ENCODE results near the gene TOM1.
A peak's percentile ranks its signal among the peaks of the same experiment; 100 is the strongest.
"Not testable (repeated sequence)": the region's sequence is repeated elsewhere in the genome, so short reads cannot be mapped to it uniquely, and the experiment has no call there.

TOM1 gene

DNA sequence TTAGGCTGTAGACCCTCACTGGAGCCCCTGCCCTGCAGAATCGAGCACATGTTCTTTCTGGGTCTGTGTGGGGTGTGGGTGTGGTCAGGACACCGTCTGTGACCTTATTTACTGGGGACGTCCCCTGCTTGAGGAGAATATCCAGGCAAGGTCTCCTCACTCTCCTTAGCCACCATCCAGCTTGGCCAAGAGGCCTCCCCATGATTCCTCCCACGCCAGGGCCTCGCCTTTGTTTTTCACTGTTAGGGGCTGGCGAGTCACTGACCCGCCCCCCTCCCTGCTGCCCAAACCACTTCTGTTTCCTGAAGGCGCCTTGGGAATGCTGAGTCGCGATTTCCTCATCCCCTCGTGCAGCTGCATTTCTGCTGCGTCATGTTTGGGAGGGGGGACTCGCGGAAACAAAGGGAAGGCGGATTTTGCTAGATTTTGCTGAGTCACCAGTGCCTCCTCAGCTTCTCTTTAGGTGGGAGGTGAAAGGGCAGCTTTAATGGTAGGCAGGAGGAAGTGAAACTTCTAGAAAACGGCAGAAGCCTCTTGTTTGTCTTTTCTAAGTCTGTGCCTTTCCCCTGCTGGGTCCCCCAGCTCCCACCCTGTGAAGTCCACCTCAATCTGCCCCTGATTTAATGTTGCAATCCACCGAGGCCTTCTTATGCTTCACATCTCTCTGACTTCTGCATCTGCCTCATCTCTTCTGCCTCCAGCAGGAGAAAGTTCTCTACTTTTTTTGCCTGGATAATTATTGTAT, 77.2 kb downstream of the TOM1 start:
- peak; percentile 81 for DNase-seq

GRCh38 chr22:35377735-35378134, 78.0 kb downstream of the TOM1 start:
- DNase-seq: no peak

GRCh38 chr22:35378621-35379020, 78.9 kb downstream of the TOM1 start:
- DNase-seq: no peak

GRCh38 chr22:35379146-35379993, 79.7 kb downstream of the TOM1 start:
- no peak for DNase-seq

DNA sequence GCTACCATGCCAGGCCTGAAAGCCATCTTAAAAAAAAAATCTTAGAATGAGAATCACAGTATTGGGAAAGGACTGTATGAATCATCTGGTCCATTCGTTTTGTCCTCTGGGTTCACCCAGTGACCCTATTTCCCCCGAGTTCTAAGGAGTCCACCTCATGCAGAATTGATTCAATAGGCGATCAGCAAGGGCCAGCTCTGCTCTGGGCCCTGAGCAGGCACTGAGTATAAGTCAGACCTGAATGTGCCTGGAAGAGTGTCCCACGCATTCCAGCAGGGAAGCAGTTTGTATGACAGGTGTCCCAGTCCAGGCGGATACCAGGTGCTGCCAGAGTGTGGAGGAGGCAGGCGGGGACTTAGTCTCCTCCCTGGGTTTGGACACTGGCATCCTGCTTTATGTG, 80.3 kb downstream of the TOM1 start:
- DNase-seq: no peak

DNA sequence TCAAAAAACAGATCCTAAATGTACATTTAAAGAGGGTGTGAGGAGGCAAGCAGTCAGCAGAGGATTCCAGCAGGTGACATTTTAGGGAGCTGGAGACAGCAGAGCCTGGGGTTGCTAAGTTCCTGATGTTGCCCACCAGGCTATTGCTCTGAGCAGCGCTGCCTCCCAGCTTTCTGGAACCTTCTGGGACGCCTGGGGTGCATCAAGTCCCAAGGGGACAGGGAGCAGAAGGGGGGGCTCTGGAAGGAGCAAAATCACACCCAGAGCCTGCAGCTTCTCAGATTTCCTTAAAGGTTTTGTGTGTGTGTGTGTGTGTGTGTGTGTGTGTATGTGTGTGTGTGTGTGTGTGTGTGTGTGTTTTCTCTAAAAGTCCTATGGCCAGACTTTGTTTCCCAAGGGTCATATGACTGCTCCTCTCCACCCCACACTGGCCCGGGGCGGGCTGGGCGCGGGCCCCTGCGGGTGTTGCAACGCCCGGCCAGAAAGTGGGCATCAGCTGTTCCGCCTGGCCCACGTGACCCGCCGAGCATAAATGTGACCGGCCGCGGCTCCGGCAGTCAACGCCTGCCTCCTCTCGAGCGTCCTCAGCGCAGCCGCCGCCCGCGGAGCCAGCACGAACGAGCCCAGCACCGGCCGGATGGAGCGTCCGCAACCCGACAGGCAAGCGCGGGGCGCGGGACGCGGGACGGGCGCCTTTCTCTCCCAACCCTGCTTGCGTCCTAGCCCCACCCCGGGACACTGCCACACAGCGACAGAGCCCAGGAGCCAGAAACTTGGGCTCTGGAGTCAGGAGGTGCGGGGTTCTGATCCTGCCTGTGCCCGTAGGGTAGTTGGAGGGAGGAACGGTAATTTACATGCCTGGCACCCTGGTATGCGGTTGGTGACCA, 81.1 kb downstream of the TOM1 start, which contains the start of gene HMOX1:
Gene HMOX1, plus strand, starts transcription at position 560 of the 887 bp plus-strand sequence. Its CDS starts 78 bp downstream, at position 638.
- DNase-seq: peak; percentile 83

DNA sequence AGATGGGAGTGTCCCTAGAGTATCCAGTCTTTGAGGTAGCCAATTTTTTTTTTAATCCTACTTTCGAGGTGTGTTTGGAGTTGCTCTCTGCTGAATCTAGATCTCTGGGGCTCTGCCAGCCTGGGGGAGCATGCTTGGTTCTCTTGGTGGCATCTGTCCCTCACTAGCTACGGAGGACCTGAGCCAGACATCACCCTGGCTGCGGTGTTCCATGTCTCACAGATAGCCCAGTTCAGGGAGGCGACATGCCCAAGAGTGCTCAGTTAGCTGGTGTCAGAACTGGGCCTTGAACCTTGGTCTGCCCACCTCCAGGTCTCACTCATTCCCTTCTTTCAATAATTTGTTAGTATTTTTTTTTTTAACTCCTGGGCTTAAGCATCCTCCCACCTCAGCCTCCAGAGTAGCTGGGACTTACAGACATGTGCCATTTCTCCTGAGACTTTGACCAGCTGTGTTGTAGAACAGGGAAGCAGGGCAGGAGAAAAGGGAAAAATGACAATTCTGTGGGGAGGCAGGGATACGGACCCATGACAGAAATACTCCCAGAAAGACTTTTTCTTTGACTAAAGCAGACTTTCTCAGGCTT, 81.8 kb downstream of the TOM1 start:
- DNase-seq: no peak

- DNase-seq: no peak
Measured at GRCh38 chr22:35383679-35384071, 84.0 kb downstream of the TOM1 start.

DNA sequence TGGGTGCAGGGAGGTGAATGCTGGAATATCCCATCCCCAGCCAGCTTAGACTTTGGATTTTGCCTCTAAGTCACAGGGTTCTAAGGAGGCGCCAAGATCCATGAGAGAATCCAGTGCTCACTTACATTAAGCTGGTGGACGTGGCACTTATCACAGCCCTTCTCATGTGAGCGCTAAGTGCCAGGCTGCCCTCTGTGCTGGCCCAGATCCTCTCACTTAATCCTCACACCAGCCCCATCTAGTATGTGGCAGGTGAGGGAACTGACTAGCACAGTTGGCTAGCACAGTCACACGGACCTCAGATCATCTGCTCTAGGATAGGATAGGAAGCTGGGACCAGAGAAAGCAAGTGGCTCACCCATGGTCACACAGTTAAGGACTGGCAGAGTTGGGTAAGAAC, 84.8 kb downstream of the TOM1 start:
- DNase-seq: no peak

DNA sequence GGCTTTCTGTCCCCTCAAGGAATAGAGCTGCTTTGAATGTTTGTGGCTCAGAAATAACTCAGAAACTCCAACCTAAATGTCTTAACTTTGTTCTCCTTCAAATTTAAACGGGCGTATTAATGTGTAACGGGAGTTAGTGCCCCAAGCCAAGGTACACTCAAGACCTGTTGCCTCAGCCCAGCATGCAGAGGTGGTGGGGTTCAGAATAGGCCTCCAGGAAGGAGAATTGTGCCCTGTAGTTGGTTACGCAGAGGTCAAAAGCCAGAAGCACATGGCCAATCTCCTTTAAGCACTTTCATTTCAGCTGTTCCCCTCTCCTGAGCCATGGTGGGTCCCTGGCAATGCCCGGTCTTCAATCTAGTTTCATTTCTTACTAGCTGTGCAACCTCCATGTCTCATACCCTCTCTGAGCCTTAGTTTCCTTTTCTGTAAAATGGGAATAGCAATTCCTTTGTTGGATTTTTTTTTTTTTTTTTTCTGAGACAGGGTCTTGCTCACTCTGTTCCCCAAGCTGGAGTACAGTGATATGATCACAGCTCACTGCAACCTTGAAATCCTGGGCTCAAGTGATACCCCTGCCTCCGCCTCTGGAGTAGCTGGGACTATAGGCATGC, 85.4 kb downstream of the TOM1 start:
- no peak for DNase-seq

DNA sequence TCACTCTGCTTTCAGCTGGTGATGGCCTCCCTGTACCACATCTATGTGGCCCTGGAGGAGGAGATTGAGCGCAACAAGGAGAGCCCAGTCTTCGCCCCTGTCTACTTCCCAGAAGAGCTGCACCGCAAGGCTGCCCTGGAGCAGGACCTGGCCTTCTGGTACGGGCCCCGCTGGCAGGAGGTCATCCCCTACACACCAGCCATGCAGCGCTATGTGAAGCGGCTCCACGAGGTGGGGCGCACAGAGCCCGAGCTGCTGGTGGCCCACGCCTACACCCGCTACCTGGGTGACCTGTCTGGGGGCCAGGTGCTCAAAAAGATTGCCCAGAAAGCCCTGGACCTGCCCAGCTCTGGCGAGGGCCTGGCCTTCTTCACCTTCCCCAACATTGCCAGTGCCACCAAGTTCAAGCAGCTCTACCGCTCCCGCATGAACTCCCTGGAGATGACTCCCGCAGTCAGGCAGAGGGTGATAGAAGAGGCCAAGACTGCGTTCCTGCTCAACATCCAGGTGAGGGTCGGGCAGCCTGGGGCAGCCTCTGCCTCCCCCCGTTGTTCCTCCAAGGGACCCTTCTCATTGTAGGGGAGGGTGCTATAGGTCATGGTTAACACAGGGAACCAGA, 87.1 kb downstream of the TOM1 start:
- DNase-seq: no peak

GRCh38 chr22:35390933-35391332, 91.2 kb downstream of the TOM1 start:
- DNase-seq: no peak

GRCh38 chr22:35392357-35392756, 92.7 kb downstream of the TOM1 start:
- no peak for DNase-seq

DNA sequence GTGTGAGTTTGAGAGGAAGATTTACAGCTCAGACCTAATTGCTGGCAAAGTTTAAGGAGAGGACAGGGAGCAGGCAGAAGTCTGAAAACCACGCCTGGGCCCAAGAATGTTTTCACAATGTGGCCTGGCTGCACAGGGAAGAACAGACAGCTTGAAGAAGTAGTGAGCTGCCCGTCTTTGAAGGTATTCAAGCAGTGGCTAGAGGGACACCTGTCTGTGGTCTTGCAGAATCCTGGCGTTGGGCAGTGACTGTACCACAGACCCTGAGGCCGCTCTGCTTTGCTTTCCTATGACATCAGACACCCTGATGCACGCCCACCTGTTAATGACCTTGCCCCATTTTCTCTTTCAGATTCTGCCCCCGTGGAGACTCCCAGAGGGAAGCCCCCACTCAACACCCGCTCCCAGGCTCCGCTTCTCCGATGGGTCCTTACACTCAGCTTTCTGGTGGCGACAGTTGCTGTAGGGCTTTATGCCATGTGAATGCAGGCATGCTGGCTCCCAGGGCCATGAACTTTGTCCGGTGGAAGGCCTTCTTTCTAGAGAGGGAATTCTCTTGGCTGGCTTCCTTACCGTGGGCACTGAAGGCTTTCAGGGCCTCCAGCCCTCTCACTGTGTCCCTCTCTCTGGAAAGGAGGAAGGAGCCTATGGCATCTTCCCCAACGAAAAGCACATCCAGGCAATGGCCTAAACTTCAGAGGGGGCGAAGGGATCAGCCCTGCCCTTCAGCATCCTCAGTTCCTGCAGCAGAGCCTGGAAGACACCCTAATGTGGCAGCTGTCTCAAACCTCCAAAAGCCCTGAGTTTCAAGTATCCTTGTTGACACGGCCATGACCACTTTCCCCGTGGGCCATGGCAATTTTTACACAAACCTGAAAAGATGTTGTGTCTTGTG, 93.7 kb downstream of the TOM1 start:
- no peak for DNase-seq

DNA sequence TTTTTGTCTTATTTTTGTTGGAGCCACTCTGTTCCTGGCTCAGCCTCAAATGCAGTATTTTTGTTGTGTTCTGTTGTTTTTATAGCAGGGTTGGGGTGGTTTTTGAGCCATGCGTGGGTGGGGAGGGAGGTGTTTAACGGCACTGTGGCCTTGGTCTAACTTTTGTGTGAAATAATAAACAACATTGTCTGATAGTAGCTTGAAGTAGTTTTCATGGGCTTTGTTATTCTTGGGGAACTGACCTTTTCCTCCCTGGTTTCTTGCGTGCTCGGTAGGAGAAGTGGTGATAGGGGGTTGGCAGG, 94.3 kb downstream of the TOM1 start:
- no peak for DNase-seq

GRCh38 chr22:35394810-35395563, 95.3 kb downstream of the TOM1 start:
- no peak for DNase-seq

DNA sequence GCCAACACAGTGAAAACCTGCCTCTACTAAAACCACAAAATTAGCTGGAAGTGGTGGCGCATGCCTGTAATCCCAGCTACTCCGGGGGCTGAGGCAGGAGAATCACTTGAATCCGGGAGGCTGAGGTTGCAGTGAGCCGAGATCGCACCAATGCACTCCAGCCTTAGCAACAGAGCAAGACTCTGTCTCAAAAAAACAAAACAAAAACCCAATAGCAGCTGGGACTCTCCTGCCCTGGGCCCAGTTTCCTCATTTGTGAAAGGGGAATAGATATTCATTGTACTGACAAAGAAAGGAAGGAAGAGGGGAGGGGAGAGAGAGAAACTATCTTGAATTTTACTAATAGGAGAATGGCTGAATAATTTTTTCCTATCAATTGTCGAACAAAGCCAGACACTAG, 96.9 kb downstream of the TOM1 start:
- not testable (repeated sequence) for DNase-seq

GRCh38 chr22:35397095-35397904, 97.6 kb downstream of the TOM1 start:
- DNase-seq: no peak
